Upper lobe of right lung (tissue), 1 donor: ENCODE measurements around the gene AR. TPM values are rescaled to one million over a fixed set of nuclear protein-coding genes. Genes with fewer than 3 reads are reported as not detected.
A peak's percentile ranks its signal among the peaks of the same experiment; 100 is the strongest.

Source experiments
- ATAC-seq: fragments of 200-7000 bp; cut with Tn5 transposase; one replicate; pipeline ENCODE4 v1.9.1; 2020; ENCODE audit warnings: mild to moderate bottlenecking, moderate library complexity
- DNase-seq: peaks from one replicate; pipeline ENCODE4 v3.0.0-alpha.2; 2020
- H3K27ac ChIP-seq: fragments of 200-600 bp; one replicate; pipeline ENCODE4 v1.8.0; 2022
- H3K27me3 ChIP-seq: fragments of 200-600 bp; one replicate; pipeline ENCODE4 v1.8.0; 2022; ENCODE audit warnings: mild to moderate bottlenecking
- H3K36me3 ChIP-seq: fragments of 200-600 bp; one replicate; pipeline ENCODE4 v1.8.0; 2022
- H3K4me1 ChIP-seq: fragments of 200-600 bp; one replicate; pipeline ENCODE4 v1.8.0; 2022
- H3K4me3 ChIP-seq: fragments of 200-600 bp; one replicate; pipeline ENCODE4 v1.8.0; 2022; ENCODE audit warnings: mild to moderate bottlenecking
- H3K9me3 ChIP-seq: fragments of 200-600 bp; one replicate; pipeline ENCODE4 v1.8.0; 2022
- CTCF ChIP-seq: fragments of 200-600 bp; IDR thresholded peaks from one replicate; pipeline ENCODE4 v1.8.0; 2022; ENCODE audit warnings: antibody characterized with exemption
- intact Hi-C: fragments of 100-400 bp; cut with DNase I; formaldehyde crosslinking; loops from one replicate; pipeline ENCODE4 v1.11.0; 2022
- total RNA-seq: library from RNA; stranded (reverse); fragmentation: NEBNext Ultra II Directional; extraction: Animal tissue kit (Norgen Biotek cat#: 25700); gene quantifications from one replicate; pipeline ENCODE4 v1.2.1, GENCODE V29; 2021
- donor health status: DM: no; HTN: yes; CAD: no; lungs with severe emphysema.

Gene AR
- total RNA-seq, 1 donor from 2014 or later, result 5.3 TPM

GRCh38 chrX:67759018-67759417 lies 215.2 kb downstream of the AR start:
- H3K4me1 ChIP-seq, result no peaks in the 10 kb centered on the region
- TF ChIP-seq CTCF, result no peak
- H3K4me3 ChIP-seq, result no peak overlapping the region
- no peaks in the 10 kb centered on the region for H3K36me3 ChIP-seq
- H3K9me3 ChIP-seq, result no peaks in the 10 kb centered on the region
- no peak for DNase-seq
- H3K27me3 ChIP-seq, result no peaks in the 10 kb centered on the region
- ATAC-seq, result no peak
- no peak overlapping the region for H3K27ac ChIP-seq
- intact Hi-C loops, result no loop called here

- Histone ChIP-seq H3K4me3 (no peak overlapping the region), H3K27me3 (no peaks in the 10 kb centered on the region), H3K4me1 (peaks cover 11% of the 10 kb centered on the region), H3K36me3 (no peaks in the 10 kb centered on the region), H3K27ac (no peak overlapping the region), H3K9me3 (no peaks in the 10 kb centered on the region)
- intact Hi-C loops, result no loop called here
- DNase-seq (no peak), ATAC-seq (no peak)
- TF ChIP-seq CTCF, result no peak
Measured at GRCh38 chrX:67777148-67777547, 233.3 kb downstream of the AR start.

- ATAC-seq, result peak; percentile 79
- Histone ChIP-seq H3K27me3 (no peaks in the 10 kb centered on the region), H3K4me1 (peaks cover 11% of the 10 kb centered on the region), H3K9me3 (no peaks in the 10 kb centered on the region), H3K36me3 (no peaks in the 10 kb centered on the region), H3K4me3 (no peak overlapping the region), H3K27ac (no peak overlapping the region)
- DNase-seq, result peak; percentile 56
- intact Hi-C loops, result no loop called here
- no peak for TF ChIP-seq CTCF
Measured at GRCh38 chrX:67779099-67779498, 235.3 kb downstream of the AR start.
